CD8-positive, alpha-beta memory T cell (primary cell): Measurements from ENCODE around the gene KLHL36. TPM values are rescaled to one million over a fixed set of nuclear protein-coding genes. Genes with fewer than 3 reads are reported as not detected.

ENCODE experiments used
- CTCF ChIA-PET: fragments of 350-600 bp; sonication (Branson Sonifier 250); formaldehyde crosslinking; loops from one replicate; lab custom pipeline; 2021; ENCODE audit warnings: antibody characterized with exemption; lab: Charles Lee
- POLR2A ChIA-PET: fragments of 350-600 bp; sonication (Branson Sonifier 250); formaldehyde crosslinking; loops from one replicate; lab custom pipeline; 2021; ENCODE audit warnings: antibody characterized with exemption; lab: Charles Lee
- DNase-seq, 5 donors: peaks; one replicate each; pipeline versions ENCODE4 v3.0.0 to v3.0.0-alpha.2; 2020 to 2022; ENCODE audit warnings: mixed read lengths in 1 of 5
- H3K27ac ChIP-seq: one replicate; pipeline ENCODE4 v1.7.0; 2013; ENCODE audit warnings: low read depth, mild to moderate bottlenecking, low read length, moderate library complexity
- H3K27me3 ChIP-seq: 2 replicates; pipeline ENCODE4 v1.7.0; 2013; ENCODE audit warnings: low read length, mild to moderate bottlenecking; ENCODE audit not compliant: insufficient read depth, poor library complexity, severe bottlenecking
- H3K36me3 ChIP-seq: 2 replicates; pipeline ENCODE4 v1.7.0; 2013; ENCODE audit warnings: mild to moderate bottlenecking, low read length, moderate library complexity; ENCODE audit not compliant: insufficient read depth
- H3K4me1 ChIP-seq: 2 replicates; pipeline ENCODE4 v1.7.0; 2013; ENCODE audit warnings: mild to moderate bottlenecking, low read length, moderate library complexity; ENCODE audit not compliant: insufficient read depth
- H3K4me3 ChIP-seq: 2 replicates; pipeline ENCODE4 v1.7.0; 2013; ENCODE audit warnings: mild to moderate bottlenecking, low read length
- H3K9me3 ChIP-seq: 2 replicates; pipeline ENCODE4 v1.7.0; 2013; ENCODE audit warnings: mild to moderate bottlenecking, low read length
- H3K27ac Mint-ChIP-seq, 8 donors: one replicate each; pipeline ENCODE4 v1.8.0; 2020 to 2021; ENCODE audit warnings: mixed read lengths in 8 of 8, mild to moderate bottlenecking in 6 of 8, inconsistent platforms in 3 of 8, moderate library complexity in 3 of 8
- H3K27me3 Mint-ChIP-seq, 2 donors: one replicate each; pipeline ENCODE4 v1.8.0; 2020 to 2021; ENCODE audit warnings: mixed read lengths in 2 of 2, mild to moderate bottlenecking in 1 of 2, moderate library complexity in 1 of 2
- H3K36me3 Mint-ChIP-seq, 3 donors: one replicate each; pipeline ENCODE4 v1.8.0; 2020 to 2021; ENCODE audit warnings: mixed read lengths in 3 of 3, inconsistent platforms in 1 of 3, mild to moderate bottlenecking in 1 of 3
- H3K4me1 Mint-ChIP-seq, 3 donors: one replicate each; pipeline ENCODE4 v1.8.0; 2020 to 2021; ENCODE audit warnings: mixed read lengths in 3 of 3, inconsistent platforms in 1 of 3, mild to moderate bottlenecking in 1 of 3
- H3K4me3 Mint-ChIP-seq, 7 donors: one replicate each; pipeline ENCODE4 v1.8.0; 2020 to 2021; ENCODE audit warnings: mixed read lengths in 7 of 7, mild to moderate bottlenecking in 6 of 7, moderate library complexity in 4 of 7, inconsistent platforms in 2 of 7
- H3K9me3 Mint-ChIP-seq, 5 donors: one replicate each; pipeline ENCODE4 v1.8.0; 2020 to 2022; ENCODE audit warnings: mixed read lengths in 5 of 5, mild to moderate bottlenecking in 3 of 5, moderate library complexity in 2 of 5, inconsistent platforms in 1 of 5
- polyA plus RNA-seq: library from polyadenylated mRNA; unstranded; fragments of 300-500 nt; fragmentation: Illumina TruSeq; gene quantifications from one replicate; pipeline ENCODE4 v1.2.3, GENCODE V29; 2021
- total RNA-seq, 2 experiments: library from RNA; stranded (reverse); gene quantifications; one replicate each; pipeline ENCODE4 v1.2.3, GENCODE V29; 2021

Gene KLHL36
- total and polyA plus RNA-seq, 3 experiments from 2014 or later = 34.0 to 41.2 (median 39.7) TPM

- Histone ChIP-seq H3K36me3 (no peaks in the 10 kb centered on the region), H3K27ac (no peak overlapping the region), H3K9me3 (no peaks in the 10 kb centered on the region), H3K4me3 (no peak overlapping the region), H3K27me3 (no peaks in the 10 kb centered on the region), H3K4me1 (peaks cover 98% of the 10 kb centered on the region)
- ChIA-PET POLR2A (interaction anchor here (0.6 to 1.9 kb wide), 4 partner anchors 8 to 96 kb away, joined by 4 to 13 read pairs (median 8); no protein-coding TSS in a partner anchor), CTCF (interaction anchor here (0.7 to 2.3 kb wide), 6 partner anchors 11 to 105 kb away, joined by 3 to 8 read pairs (median 6); no protein-coding TSS in a partner anchor)
- peak in 1 of 5 donors; percentile 44 for DNase-seq
- Mint-ChIP-seq H3K27me3 (peaks cover 0 to 6% of the 10 kb centered on the region in 2 donors), H3K36me3 (peaks cover 0 to 70% (median 17%) of the 10 kb centered on the region in 3 donors), H3K27ac (peak overlapping the region; percentile 86 to 97 (median 94)), H3K9me3 (no peaks in the 10 kb centered on the region), H3K4me1 (peaks cover 92 to 97% (median 97%) of the 10 kb centered on the region in 3 donors), H3K4me3 (peak overlapping the region; percentile 43 to 80 (median 65))
Observed at GRCh38 chr16:84611041-84611440, 37.3 kb upstream of the KLHL36 start.

- Mint-ChIP-seq H3K27ac (peak overlapping the region in 6 of 8 donors; percentile 72 to 97 (median 89)), H3K4me1 (peaks cover 81 to 88% (median 87%) of the 10 kb centered on the region in 3 donors), H3K4me3 (peak overlapping the region in 5 of 7 donors; percentile 18 to 98 (median 71)), H3K36me3 (peaks cover 4 to 69% (median 22%) of the 10 kb centered on the region in 3 donors), H3K27me3 (peaks cover 0 to 6% of the 10 kb centered on the region in 2 donors), H3K9me3 (no peaks in the 10 kb centered on the region)
- H3K36me3 ChIP-seq = no peaks in the 10 kb centered on the region
- no peak overlapping the region for H3K27ac ChIP-seq
- CTCF ChIA-PET = interaction anchor here (0.8 to 4.8 kb wide), 4 partner anchors 13 to 106 kb away, joined by 4 to 53 read pairs (median 6); no protein-coding TSS in a partner anchor
- POLR2A ChIA-PET = interaction anchor here (0.7 to 5.7 kb wide), 6 partner anchors 10 to 94 kb away, joined by 3 to 82 read pairs (median 5); no protein-coding TSS in a partner anchor
- H3K9me3 ChIP-seq = no peaks in the 10 kb centered on the region
- H3K4me1 ChIP-seq = peaks cover 83% of the 10 kb centered on the region
- DNase-seq = no peak
- H3K4me3 ChIP-seq = no peak overlapping the region
- H3K27me3 ChIP-seq = no peaks in the 10 kb centered on the region
Observed at GRCh38 chr16:84612686-84613085, 35.6 kb upstream of the KLHL36 start.

GRCh38 chr16:84613408-84614072, 34.8 kb upstream of the KLHL36 start:
- peaks cover 77% of the 10 kb centered on the region for H3K4me1 ChIP-seq
- no peaks in the 10 kb centered on the region for H3K9me3 ChIP-seq
- Mint-ChIP-seq H3K36me3 (peaks cover 4 to 68% (median 22%) of the 10 kb centered on the region in 3 donors), H3K4me1 (peaks cover 74 to 80% (median 78%) of the 10 kb centered on the region in 3 donors), H3K9me3 (no peaks in the 10 kb centered on the region), H3K4me3 (peak overlapping the region; percentile 35 to 98 (median 93)), H3K27me3 (peaks cover 0 to 6% of the 10 kb centered on the region in 2 donors), H3K27ac (peak overlapping the region; percentile 81 to 96 (median 92))
- no peak overlapping the region for H3K4me3 ChIP-seq
- POLR2A ChIA-PET = interaction anchor here (0.9 to 5.7 kb wide), 5 partner anchors 14 to 95 kb away, joined by 4 to 82 read pairs (median 6); no protein-coding TSS in a partner anchor
- no peaks in the 10 kb centered on the region for H3K27me3 ChIP-seq
- DNase-seq = no peak
- CTCF ChIA-PET = interaction anchor here (0.8 to 4.8 kb wide), 6 partner anchors 13 to 107 kb away, joined by 3 to 53 read pairs (median 6); no protein-coding TSS in a partner anchor
- no peak overlapping the region for H3K27ac ChIP-seq
- H3K36me3 ChIP-seq = no peaks in the 10 kb centered on the region

GRCh38 chr16:84614073-84614459, 34.2 kb upstream of the KLHL36 start:
- H3K27ac Mint-ChIP-seq = peak overlapping the region; percentile 81 to 96 (median 92)
- peaks cover 73 to 78% (median 77%) of the 10 kb centered on the region in 3 donors for H3K4me1 Mint-ChIP-seq
- Histone ChIP-seq H3K4me1 (peaks cover 76% of the 10 kb centered on the region), H3K4me3 (no peak overlapping the region), H3K9me3 (no peaks in the 10 kb centered on the region), H3K36me3 (no peaks in the 10 kb centered on the region), H3K27me3 (no peaks in the 10 kb centered on the region), H3K27ac (no peak overlapping the region)
- DNase-seq = no peak
- H3K27me3 Mint-ChIP-seq = peaks cover 0 to 6% of the 10 kb centered on the region in 2 donors
- POLR2A ChIA-PET = interaction anchor here (2.1 to 5.7 kb wide), 4 partner anchors 8 to 60 kb away, joined by 6 to 82 read pairs (median 14); no protein-coding TSS in a partner anchor
- H3K9me3 Mint-ChIP-seq = no peaks in the 10 kb centered on the region
- CTCF ChIA-PET = interaction anchor here (1.2 to 4.8 kb wide), 5 partner anchors 14 to 108 kb away, joined by 3 to 53 read pairs (median 6); no protein-coding TSS in a partner anchor
- H3K36me3 Mint-ChIP-seq = peaks cover 4 to 68% (median 22%) of the 10 kb centered on the region in 3 donors
- H3K4me3 Mint-ChIP-seq = peak overlapping the region; percentile 35 to 98 (median 93)

DNA sequence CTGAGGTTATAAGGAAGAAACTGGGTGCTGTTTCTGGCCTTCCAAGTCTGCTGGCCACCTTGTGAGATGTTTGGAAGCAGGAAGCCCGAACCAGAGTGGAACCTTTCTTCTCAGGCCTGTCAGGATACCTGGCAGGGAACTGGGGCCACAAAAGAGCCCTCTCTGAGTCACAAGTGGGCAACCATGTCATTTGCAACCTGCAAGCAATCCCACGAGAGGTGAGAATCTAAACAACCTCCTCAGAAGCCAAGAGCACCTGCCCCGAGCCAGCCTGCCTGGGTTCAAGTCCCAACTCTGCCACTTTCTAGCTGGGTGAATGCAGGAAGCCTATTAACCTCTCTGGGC, 33.7 kb upstream of the KLHL36 start:
- peaks cover 0 to 6% of the 10 kb centered on the region in 2 donors for H3K27me3 Mint-ChIP-seq
- CTCF ChIA-PET = interaction anchor here (0.9 to 4.8 kb wide), 7 partner anchors 14 to 108 kb away, joined by 3 to 53 read pairs (median 6); no protein-coding TSS in a partner anchor

GRCh38 chr16:84614968-84615813, 33.1 kb upstream of the KLHL36 start:
- Histone ChIP-seq H3K27me3 (no peaks in the 10 kb centered on the region), H3K27ac (peak overlapping the region; percentile 22), H3K4me3 (peak overlapping the region; percentile 38), H3K9me3 (no peaks in the 10 kb centered on the region), H3K4me1 (peaks cover 65% of the 10 kb centered on the region), H3K36me3 (no peaks in the 10 kb centered on the region)
- ChIA-PET CTCF (interaction anchor here (0.8 to 4.8 kb wide), 8 partner anchors 7 to 109 kb away, joined by 3 to 53 read pairs (median 6); no protein-coding TSS in a partner anchor), POLR2A (interaction anchor here (0.9 to 5.7 kb wide), 9 partner anchors 7 to 101 kb away, joined by 3 to 82 read pairs (median 6); no protein-coding TSS in a partner anchor)
- H3K9me3 Mint-ChIP-seq = no peaks in the 10 kb centered on the region
- H3K4me3 Mint-ChIP-seq = peak overlapping the region; percentile 85 to 98 (median 95)
- peaks cover 4 to 60% (median 22%) of the 10 kb centered on the region in 3 donors for H3K36me3 Mint-ChIP-seq
- peak overlapping the region; percentile 84 to 96 (median 92) for H3K27ac Mint-ChIP-seq
- H3K27me3 Mint-ChIP-seq = peaks cover 0 to 6% of the 10 kb centered on the region in 2 donors
- H3K4me1 Mint-ChIP-seq = peaks cover 64 to 68% (median 67%) of the 10 kb centered on the region in 3 donors
- no peak for DNase-seq

More for the DNA sequence above, 33.7 kb upstream of the KLHL36 start:
- no peaks in the 10 kb centered on the region for H3K9me3 ChIP-seq
- H3K4me3 ChIP-seq = peak overlapping the region; percentile 38
- H3K4me1 Mint-ChIP-seq = peaks cover 70 to 74% (median 73%) of the 10 kb centered on the region in 3 donors
- peaks cover 4 to 66% (median 22%) of the 10 kb centered on the region in 3 donors for H3K36me3 Mint-ChIP-seq
- H3K36me3 ChIP-seq = no peaks in the 10 kb centered on the region
- no peak for DNase-seq
- peak overlapping the region; percentile 69 to 96 (median 92) for H3K27ac Mint-ChIP-seq
- H3K27me3 ChIP-seq = no peaks in the 10 kb centered on the region
- peak overlapping the region; percentile 85 to 98 (median 95) for H3K4me3 Mint-ChIP-seq
- no peaks in the 10 kb centered on the region for H3K9me3 Mint-ChIP-seq
- peak overlapping the region; percentile 22 for H3K27ac ChIP-seq
- POLR2A ChIA-PET = interaction anchor here (1.3 to 5.7 kb wide), 6 partner anchors 8 to 101 kb away, joined by 3 to 82 read pairs (median 6); no protein-coding TSS in a partner anchor
- peaks cover 71% of the 10 kb centered on the region for H3K4me1 ChIP-seq

GRCh38 chr16:84616515-84616914, 31.8 kb upstream of the KLHL36 start:
- Histone ChIP-seq H3K27me3 (no peaks in the 10 kb centered on the region), H3K27ac (peak overlapping the region; percentile 81), H3K4me1 (peaks cover 51% of the 10 kb centered on the region), H3K9me3 (no peaks in the 10 kb centered on the region), H3K4me3 (peak overlapping the region; percentile 86), H3K36me3 (no peaks in the 10 kb centered on the region)
- H3K4me1 Mint-ChIP-seq = peaks cover 50 to 60% (median 57%) of the 10 kb centered on the region in 3 donors
- ChIA-PET POLR2A (interaction anchor here (0.6 to 5.7 kb wide), 11 partner anchors 8 to 106 kb away, joined by 3 to 82 read pairs (median 6); no protein-coding TSS in a partner anchor), CTCF (interaction anchor here (0.8 to 4.8 kb wide), 7 partner anchors 8 to 110 kb away, joined by 3 to 53 read pairs (median 7); no protein-coding TSS in a partner anchor)
- peak overlapping the region; percentile 2 to 97 (median 92) for H3K27ac Mint-ChIP-seq
- H3K27me3 Mint-ChIP-seq = peaks cover 0 to 6% of the 10 kb centered on the region in 2 donors
- H3K36me3 Mint-ChIP-seq = peaks cover 4 to 48% (median 16%) of the 10 kb centered on the region in 3 donors
- DNase-seq = peak in 2 of 5 donors; percentile 44 to 62
- peak overlapping the region; percentile 93 to 98 (median 96) for H3K4me3 Mint-ChIP-seq
- H3K9me3 Mint-ChIP-seq = no peaks in the 10 kb centered on the region
